GM21360 (cell line): Measurements from ENCODE around the gene TMBIM1.

Source experiments
- ATAC-seq: cut with Tn5 transposase; IDR thresholded peaks from one replicate; pipeline ENCODE4 v1.9.1; 2021; ENCODE audit warnings: mild to moderate bottlenecking, moderate library complexity; ENCODE audit not compliant: unreplicated experiment

TMBIM1 gene

DNA sequence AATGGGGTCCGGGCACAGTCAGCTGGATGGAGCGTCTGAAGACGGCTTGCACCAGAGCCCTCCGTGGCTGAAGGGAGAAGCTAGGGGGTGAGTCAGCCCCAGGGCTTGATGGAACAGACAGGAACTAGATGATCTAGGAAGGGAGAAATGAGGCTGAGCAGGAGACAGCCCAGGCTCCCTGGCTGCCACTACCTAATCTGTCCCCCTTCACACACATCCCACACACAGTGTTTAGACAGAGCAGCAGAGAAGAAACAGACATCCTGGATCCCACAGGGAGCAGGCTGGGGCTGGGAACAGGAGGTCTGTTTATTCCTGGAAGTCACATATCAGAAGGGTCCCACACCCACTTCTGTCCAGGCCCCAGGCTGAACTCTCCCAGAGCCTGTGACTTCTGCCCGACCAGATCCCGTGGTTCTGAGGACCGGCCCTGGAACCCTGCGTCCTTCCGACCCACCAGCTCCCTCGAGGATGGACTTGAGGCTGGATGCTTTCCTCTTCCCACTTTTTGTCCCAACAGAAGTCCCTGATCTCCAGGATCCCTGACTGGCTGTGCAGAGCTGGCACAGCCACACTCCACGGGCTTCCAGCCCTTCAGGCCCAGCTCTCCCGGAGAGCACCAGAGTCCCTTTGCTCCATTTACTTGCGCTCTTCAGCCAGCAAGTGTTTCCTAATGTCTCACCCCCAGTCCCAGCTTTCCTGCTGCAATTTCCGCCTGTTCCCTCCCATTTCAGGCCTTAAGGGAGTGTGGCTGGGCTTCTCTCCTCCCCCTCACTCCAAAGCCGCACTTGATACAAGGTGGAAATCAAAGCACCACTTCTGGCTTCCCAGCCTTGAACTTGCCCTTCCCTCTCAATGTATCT is 33.0 kb downstream of the TMBIM1 start:
- no peak for ATAC-seq

DNA sequence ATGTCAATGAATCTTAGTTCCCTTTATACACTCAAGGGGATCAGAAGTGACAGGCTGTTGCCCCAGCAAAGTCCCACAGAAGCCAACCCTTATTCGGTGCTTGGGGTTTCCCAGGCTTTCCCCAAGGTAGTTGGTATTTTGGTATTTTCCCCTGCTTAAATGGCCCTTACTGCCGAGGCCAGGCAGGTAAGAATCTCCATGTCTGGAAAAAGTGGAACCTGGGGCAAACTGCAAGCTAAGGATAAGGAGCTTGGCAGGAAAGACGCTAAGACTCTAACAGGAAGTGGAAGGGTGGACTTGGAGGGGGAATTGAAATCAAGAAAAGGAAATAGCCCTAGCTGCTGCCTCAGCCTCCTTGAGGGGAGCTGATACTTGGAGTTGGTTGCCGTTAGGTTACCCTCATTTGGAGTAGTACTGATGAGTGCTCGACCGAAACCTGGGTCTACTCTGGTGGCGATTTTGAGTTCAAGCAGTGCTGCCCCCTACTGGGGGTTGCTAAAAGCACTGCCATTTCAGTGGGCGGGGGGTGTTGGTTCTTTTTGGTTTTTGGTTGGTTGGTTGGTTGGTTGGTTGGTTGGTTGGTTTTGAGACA is 34.8 kb downstream of the TMBIM1 start:
- peak; percentile 85 for ATAC-seq

DNA sequence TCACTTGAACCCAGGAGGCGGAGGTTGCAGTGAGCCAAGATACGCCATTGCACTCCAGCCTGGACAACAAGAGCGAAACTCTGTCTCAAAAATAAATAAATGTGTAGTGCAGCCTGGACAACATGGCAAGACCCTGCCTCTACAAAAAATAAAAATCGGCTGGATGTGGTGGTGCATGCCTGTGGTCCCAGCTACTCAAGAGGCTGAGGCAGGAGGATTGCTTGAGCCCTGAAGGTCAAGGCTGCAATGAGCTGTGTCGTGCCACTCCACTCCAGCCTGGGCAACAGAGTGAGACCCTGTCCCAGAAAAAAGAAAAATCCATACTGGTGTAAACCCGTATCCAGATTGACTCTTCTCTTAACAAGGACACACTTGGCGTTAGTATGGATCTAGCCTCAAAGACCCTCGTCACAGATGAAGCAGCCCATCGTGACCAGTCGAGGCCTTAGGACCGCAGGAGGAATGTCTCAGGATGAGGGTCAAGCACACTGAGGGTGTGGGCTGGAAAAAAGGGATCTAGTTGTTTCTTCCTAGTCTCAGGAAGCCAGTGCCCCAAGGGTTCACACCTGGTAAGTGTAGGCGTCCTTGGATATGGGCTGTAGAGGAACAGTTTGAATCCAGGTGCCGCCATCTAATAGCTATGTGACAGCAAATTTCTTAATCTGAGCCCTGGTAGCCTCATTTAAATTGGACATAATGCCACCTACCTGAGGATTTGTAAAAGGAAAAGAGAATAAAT is 35.5 kb downstream of the TMBIM1 start:
- no peak for ATAC-seq

DNA sequence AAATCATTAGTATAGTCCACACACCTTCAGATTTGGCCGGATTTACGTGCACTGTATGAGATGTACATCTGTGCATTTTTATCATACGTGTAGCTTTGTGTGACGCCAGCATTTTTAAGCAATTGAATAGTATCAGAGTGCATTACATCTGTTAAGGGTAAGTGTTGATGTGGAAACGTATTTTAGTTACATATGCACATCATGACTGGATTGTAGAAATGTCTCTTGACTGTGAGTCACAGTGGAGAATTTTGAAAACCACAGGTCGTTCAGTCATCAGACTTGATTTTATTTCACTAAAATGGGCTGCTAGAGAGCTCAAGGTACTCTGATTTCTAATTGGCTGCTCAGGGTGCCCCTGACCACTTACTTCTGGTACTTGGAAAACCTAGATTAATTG is 36.9 kb downstream of the TMBIM1 start:
- ATAC-seq: no peak

DNA sequence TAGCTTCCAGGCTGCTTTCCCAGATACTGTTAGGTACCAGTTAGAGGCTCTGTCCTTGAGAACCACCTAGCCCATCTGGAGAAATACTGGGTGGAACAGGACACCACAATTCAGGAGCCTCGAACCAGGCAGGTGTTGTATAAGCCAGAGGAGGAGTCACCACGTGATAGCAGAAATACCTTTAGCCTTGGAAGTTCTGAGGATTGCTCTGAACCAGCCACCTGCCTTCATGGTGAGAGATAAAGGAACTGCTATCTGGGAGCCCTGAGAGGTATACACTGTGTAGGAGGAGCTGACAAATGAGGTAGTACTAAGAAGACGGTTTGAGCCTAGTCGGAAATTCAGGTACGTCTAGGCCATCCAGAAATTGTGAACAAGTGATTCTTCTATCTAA is 39.1 kb downstream of the TMBIM1 start:
- no peak for ATAC-seq

DNA sequence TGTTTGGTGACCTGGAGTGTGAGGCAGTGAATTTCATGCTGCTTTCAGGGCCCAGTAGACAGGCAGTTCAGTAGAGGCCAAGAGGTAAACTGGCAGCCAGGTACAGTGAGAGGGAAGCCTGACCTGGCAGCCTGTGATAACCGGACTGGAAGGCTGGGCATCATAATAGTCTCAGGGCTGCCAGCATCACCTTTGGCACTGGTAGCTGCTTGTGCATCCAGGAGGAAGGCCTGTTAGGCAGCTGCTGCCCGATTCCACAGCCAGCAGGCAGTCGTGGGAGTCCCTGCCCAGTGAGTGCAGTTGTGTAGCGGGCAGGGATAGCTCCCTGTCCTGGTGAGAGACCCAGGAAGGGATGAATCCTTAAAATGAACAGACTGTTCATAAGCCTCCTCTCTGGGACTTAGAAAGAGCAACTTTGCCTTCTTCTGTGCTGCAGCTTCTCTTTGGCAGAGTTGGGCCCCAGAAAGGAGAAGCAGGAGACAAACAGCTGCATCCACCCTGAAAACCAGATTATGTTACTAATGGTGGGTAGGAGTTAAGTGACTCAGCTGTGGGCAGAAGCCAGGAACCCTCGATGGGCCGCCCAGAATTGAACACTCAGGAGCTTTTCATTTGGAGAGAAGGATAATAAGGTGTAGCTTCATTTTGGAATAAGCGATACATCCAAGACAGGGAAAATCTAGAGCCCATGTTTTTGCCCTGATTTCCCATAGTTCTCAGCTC is 39.6 kb downstream of the TMBIM1 start:
- ATAC-seq: no peak

DNA sequence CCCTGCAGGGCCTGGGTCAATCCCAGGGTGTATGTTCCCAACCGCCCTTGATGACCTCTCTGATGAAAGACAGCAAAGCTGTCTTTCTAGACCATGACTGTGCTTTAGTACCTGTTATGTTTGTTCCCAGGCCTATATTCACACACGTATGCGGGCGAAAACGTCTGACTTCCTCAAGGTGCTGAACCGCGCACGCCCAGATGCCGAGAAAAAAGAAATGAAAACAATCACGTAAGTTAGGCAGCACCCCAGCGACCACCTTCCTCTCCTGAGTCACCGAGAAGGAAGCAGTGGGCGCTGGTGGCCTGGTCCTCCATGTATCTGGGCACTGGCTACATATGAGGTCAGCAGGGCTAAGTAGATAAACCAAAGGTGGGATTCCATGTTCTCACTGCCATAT is 42.6 kb downstream of the TMBIM1 start:
- no peak for ATAC-seq

DNA sequence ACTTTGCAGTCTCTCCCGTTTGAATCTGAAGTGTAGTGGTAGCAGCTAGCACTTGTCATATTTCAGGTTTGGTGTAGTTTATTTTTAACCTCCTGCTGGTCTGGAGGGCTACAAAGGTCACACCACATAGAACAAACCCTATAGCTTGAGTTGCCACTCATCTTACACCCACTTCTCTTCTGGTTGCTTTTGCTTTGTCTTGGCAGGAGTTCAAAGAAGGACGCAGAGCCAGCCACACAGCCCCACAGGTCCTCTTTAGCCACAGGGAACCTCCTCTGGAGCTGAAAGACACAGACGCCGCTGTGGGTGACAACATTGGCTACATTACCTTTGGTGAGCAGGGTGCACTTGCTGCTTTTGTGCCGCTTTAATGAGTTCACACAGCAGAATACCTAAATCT is 47.1 kb downstream of the TMBIM1 start:
- ATAC-seq: no peak

DNA sequence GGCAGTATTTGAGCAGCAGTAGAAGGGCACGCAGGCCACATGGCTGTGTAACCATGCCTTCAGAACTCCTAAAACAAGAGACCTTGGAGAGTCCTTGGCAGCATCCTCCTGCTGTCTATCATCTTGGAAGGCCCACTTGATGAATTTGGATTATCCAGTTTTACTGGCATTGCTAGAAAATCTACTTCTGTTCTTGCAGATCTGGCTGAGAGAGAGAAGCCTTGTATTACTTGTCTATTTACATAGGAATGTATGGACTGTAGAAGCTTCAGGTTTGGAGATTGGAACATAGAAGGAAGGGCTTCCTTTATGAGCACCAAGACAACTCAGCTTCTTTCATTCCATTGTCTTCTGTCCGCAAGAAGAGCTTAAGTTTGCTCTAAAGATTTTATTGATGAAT is 47.6 kb downstream of the TMBIM1 start:
- ATAC-seq: no peak

DNA sequence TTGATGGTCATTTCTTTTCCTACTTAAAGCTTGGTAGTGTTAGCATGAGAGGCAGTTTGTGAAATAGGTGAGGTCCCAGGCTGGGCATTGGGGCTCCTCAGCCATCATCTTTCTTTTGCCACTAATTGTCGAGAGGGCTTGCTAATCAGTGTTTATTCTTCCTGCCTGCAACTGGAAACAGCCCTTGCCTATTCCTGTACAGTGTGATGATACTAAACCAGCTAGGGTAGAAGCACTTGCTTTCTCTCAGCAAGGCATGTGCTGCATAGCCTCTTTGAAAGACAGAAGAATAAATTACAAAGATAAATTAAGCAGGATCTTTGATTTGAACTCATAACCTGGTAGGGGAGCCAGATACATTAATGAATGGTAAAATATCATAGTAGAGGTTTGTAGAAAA is 48.1 kb downstream of the TMBIM1 start:
- ATAC-seq: no peak

DNA sequence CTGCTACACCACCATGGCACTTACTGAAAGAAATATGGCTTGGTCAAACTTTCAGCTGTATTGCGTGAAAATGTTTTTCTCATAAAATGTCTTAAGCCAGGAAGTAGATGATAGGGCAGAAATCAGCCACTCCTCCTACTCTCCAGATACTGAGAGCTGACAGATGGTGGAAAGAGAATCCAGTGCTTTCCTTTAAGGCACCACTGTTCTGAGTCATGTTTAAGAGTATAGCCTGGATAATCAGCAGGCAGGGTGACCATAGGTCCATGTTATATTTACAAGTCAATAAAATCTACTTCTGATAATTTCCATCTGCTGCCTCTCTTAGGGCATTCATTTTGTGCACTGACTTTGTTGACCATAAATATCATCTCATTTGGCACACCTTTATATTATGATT is 53.4 kb downstream of the TMBIM1 start:
- ATAC-seq: no peak

DNA sequence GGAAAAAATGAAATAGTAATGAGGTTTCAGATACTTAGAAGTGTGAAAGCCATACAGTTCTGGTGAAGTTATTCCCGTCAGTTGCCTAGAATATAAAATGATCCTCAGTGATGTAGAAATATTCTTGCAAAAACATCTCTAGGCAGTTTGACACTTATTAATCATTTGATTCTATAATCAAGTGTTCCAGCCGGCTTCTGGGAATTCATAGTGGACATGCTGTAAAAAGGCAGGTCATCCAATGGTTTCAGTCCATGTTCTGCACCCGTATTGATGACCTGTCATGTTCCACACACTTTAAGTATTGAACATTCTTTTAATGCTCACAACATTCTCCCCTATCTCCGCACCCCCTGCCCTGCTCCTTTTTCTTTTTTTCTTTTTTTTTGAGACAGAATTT is 55.5 kb downstream of the TMBIM1 start:
- no peak for ATAC-seq

DNA sequence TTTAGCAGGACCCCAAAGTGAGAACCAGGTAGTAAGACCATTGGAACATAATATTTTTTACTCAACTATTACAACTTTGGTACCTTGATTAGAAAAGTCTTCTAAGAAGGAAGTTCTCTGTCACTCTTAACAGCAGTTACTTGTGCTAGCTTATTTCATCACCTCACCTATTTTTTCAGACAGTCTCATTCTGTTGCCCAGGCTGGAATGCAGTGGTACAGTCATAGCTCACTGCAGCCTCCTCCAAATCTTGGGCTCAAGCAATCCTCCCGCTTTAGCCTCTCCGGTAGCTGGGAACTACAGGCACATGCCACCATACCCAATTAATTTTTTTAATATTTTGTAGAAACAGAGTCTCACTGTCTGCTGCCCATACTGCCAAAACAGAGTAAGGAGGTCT is 57.3 kb downstream of the TMBIM1 start:
- no peak for ATAC-seq

DNA sequence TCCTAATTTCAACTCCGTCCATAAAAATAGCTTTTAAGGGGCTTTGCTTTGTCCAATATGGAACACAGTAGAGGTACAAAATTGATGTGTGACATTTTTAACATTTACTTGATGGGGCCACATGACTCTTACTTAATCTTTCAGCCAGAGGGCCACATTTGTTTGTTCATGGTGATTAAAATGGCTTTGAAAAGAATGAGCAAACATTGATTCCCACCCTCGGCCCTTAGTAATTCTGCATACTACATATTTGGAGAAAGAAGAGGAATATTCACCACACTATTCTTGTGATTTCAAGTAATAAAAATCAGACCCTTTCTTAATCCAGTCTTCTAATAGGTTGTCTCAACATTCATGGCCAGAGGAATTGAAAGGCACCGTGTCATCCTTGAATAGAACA is 57.8 kb downstream of the TMBIM1 start:
- no peak for ATAC-seq

DNA sequence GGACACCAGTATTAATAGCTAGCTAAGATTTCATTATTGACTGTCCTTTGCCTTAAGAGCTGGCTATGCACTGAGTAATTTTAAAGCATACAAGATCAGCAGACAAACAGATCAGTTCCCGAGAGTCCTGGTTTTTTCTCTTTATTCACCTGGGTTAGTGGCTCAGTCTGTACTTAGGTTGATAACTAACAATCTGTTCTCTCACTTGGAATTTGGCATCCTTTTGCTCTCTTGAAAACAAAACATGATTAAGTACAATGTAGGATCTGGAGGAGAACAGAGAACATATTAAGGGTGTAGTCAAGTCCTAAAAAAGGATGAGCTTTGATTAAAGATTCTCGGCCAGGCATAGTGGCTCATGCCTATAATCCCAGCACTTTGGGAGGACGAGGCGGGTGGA is 58.8 kb downstream of the TMBIM1 start:
- ATAC-seq: no peak

DNA sequence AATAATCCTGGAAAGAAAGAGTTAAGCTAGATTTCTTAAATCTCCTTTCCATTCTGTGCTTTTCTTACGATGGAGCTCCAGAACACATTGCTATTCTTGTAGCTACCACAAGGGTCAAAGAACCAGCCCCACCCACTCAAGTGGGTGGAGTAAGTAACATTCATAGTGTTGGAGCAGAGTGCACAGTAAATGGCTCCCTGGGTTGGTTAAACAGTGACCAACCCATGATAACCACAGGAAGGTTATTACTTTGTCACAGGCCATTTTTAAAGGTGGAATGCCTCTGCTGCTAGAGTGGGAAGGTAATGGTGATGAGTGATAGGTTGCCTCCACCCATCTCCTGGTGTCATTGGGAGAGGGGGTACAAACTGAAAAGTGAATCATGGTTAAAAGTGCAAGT is 61.4 kb downstream of the TMBIM1 start:
- no peak for ATAC-seq

DNA sequence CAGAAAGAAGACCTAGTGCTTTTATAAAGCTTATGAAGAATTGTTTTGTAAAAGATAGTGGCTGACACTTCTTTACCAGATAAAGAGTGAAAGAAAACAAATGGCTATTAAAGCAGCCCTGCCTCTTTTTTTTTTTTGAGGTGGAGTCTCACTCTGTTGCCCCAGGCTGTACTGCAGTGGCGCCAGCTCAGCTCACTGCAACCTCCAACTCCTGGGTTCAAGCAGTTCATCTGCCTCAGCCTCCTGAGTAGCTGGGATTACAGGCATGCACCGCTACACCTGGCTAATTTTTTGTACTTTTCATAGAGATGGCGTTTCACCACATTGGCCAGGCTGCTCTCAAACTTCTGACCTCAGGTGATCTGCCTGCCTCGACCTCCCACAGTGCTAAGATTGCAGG is 62.5 kb downstream of the TMBIM1 start:
- ATAC-seq: no peak

DNA sequence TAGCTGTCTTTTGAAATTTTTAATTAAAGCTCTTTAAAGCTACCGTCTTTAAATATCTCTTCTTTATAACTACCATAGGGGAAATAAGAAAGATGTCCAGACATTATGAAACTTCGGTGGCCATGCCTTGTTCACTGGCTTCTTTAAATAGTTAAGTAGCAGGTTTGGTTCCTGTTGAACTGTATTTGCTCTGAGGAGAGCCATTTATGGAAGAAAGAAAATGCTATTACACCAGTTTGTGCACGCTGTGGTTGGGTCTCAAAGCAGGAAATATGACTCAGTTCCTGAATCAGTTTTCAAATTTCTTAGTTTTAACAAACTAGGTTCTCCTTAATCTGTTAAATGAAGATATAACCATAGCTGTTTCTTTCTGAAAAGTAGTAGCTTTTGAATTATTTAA is 63.1 kb downstream of the TMBIM1 start:
- ATAC-seq: peak; percentile 89

DNA sequence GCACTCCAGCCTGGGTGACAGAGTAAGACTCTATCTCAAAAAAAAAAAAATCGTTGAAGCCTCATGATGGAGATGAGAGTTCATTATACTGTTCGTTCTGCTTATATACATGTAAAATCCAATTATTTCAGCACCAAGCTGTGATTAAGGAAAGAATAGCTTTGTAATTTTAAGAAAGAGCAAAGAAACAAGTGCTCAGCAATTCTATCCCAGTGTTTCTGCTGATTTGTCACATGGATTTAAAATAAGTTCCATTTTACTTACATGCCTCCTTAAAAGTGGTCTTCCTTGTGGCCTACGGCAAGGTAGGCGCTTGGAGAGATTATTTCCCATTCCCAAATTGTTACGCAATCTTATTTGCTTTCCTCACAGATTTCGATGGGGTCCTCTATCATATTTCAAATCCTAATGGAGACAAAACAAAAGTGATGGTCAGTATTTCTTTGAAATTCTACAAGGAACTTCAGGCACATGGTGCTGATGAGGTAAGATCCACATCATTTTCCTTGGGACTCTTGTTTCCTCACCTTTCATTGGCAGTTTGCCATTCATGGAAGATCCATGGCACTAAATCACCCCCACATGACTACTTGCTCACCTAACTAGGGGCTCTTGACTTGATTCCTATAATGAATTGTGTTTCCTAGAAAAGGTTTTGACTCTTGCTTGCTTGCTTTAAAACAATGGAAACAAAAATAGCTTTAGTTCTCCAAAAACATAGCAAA is 63.8 kb downstream of the TMBIM1 start:
- no peak for ATAC-seq

DNA sequence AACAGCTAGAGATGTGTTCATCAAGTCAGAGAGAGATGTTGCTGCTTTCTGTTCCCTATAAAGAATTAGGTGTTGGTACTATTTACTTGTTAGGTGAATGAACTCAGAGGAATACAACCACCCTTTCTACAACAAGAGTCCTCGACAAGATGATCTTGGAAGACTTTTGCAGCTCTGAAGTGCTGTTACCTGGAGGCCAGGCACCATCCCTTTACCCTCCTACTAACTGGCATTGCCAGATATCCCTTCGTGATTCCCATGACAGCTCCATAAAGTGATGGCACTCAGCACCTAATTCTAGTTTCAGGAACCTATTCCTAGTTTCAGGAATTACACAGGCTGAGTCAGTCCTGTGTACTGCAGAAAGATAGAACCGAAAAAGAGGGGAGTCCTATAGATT is 65.4 kb downstream of the TMBIM1 start:
- no peak for ATAC-seq
